ENCODE results near the gene SAC3D1.

The SAC3D1 gene

GRCh38 chr11:65083834-65084597, 43.0 kb downstream of the SAC3D1 start, which contains the start of the genes CDCA5 and ZFPL1:
CDCA5 (minus strand) TSS chr11:65084040; CDS start chr11:65083978, 62 bp downstream.
ZFPL1 (plus strand) TSS chr11:65084222; CDS start chr11:65084699, 477 bp downstream.
- no peak for TF ChIP-seq CTCF (IDR thresholded peaks at IDR 0.05; ENCODE audit: low read depth, low read length)
- peak; percentile 89 for DNase-seq (ENCODE audit: extremely low read depth, low read depth)

GRCh38 chr11:65084598-65085375, 43.8 kb downstream of the SAC3D1 start:
- no peak for TF ChIP-seq CTCF (IDR thresholded peaks at IDR 0.05; ENCODE audit: low read depth, low read length)
- DNase-seq (ENCODE audit: extremely low read depth, low read depth), result no peak

GRCh38 chr11:65085446-65085845, 44.4 kb downstream of the SAC3D1 start:
- DNase-seq (ENCODE audit: extremely low read depth, low read depth), result no peak
- no peak for TF ChIP-seq CTCF (IDR thresholded peaks at IDR 0.05; ENCODE audit: low read depth, low read length)

GRCh38 chr11:65086809-65087208, 45.8 kb downstream of the SAC3D1 start:
- TF ChIP-seq CTCF (IDR thresholded peaks at IDR 0.05; ENCODE audit: low read depth, low read length), result no peak
- DNase-seq (ENCODE audit: extremely low read depth, low read depth), result no peak

GRCh38 chr11:65087216-65087615, 46.2 kb downstream of the SAC3D1 start:
- no peak for TF ChIP-seq CTCF (IDR thresholded peaks at IDR 0.05; ENCODE audit: low read depth, low read length)
- no peak for DNase-seq (ENCODE audit: extremely low read depth, low read depth)

- no peak for TF ChIP-seq CTCF (IDR thresholded peaks at IDR 0.05; ENCODE audit: low read depth, low read length)
- no peak for DNase-seq (ENCODE audit: extremely low read depth, low read depth)
Measured at GRCh38 chr11:65087827-65088226, 46.8 kb downstream of the SAC3D1 start.

GRCh38 chr11:65089621-65090020, 48.6 kb downstream of the SAC3D1 start:
- DNase-seq (ENCODE audit: extremely low read depth, low read depth), result no peak

More at GRCh38 chr11:65089621-65090020, 48.6 kb downstream of the SAC3D1 start:
- TF ChIP-seq CTCF (IDR thresholded peaks at IDR 0.05; ENCODE audit: low read depth, low read length), result no peak
